HG03565 (cell line): ENCODE measurements around the gene SP110.
"Not testable (repeated sequence)": the region's sequence is repeated elsewhere in the genome, so short reads cannot be mapped to it uniquely, and the experiment has no call there.

ENCODE experiments used
- ATAC-seq: cut with Tn5 transposase; IDR thresholded peaks from one replicate; pipeline ENCODE4 v1.9.1; 2021; ENCODE audit warnings: mild to moderate bottlenecking, moderate library complexity; ENCODE audit not compliant: unreplicated experiment

Gene SP110

GRCh38 chr2:230129343-230129742, 90.4 kb downstream of the SP110 start:
- ATAC-seq: no peak

GRCh38 chr2:230128623-230129342, 91.0 kb downstream of the SP110 start:
- ATAC-seq: no peak

- no peak for ATAC-seq
These were observed 92.6 kb downstream of the SP110 start for GRCh38 chr2:230127195-230127594.

DNA sequence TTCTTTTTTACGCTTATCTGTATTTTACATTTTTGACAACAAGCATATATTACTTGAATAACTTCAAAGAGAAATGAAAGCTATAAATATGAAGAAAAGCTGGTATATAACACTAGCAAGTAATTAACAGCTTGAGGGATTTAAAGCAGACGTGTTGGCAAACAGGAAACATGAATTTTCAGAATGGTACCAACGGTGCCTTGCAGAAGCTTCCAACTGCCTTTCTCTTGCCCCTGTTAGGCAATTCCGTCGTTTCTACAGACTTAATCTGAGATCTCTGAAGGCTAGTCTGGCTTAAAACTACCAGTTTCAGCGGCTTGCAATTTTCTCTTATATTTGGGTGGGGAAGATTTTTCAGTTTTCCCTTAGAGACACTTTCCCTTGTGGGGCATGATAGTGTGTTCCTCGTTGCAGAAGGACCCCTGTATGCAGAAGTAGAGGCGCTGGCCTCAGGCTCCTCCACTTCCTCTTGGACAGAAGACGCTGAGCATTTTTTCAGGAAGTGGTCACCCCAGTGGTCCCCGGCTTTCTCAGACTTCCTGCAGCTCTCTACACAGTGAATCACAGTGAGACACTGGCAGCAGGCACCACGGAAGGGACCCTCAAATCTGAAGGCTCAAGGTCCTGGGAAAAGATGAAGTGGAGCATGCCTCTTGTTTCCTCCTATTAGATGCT, 94.9 kb downstream of the SP110 start:
- peak; percentile 68 for ATAC-seq

DNA sequence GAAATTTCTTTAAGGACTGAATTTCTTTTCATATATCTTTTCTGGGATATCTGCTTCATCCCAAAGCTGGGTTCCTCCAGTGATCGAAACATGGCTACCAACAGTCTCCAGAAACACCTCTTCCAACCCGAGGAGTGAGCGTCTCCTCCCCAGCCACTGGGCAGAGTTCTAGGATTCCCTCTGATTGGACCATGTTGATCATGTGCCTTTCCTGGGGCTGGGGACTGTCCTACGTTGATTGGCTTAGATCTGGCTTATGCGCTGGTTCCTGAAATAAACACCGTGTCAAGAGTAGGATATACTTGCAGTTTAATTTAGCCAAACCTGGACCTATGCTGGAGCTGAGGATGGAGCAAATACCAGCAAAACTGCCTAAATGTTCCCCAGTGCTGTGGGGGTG, 95.5 kb downstream of the SP110 start:
- ATAC-seq: no peak

DNA sequence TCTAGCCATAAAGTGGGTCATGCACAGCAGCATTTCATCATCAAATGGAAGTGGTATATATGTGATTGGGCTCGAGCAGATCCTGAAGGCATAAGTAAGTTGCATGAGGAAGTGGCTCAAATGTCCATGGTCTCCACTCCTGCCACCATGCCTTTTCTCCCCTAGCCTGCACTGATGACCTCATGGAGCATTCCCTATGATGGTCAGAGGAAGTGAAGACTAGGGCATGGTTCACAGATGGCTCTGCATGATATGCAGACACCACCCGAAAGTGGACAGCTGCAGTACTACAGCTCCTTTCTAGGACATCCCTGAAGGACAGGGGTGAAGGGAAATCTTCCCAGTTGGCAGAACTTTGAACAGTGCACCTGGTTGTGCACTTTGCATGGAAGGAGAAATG, 99.4 kb downstream of the SP110 start:
- ATAC-seq: not testable (repeated sequence)

GRCh38 chr2:230119827-230120226, 100.0 kb downstream of the SP110 start:
- ATAC-seq: not testable (repeated sequence)
